ENCODE results near the gene DNASE1L3. TPM values are rescaled to one million over a fixed set of nuclear protein-coding genes. Genes with fewer than 3 reads are reported as not detected.

DNASE1L3 gene
- total RNA-seq, 1 donor from 2014 or later: 5.1 TPM

DNA sequence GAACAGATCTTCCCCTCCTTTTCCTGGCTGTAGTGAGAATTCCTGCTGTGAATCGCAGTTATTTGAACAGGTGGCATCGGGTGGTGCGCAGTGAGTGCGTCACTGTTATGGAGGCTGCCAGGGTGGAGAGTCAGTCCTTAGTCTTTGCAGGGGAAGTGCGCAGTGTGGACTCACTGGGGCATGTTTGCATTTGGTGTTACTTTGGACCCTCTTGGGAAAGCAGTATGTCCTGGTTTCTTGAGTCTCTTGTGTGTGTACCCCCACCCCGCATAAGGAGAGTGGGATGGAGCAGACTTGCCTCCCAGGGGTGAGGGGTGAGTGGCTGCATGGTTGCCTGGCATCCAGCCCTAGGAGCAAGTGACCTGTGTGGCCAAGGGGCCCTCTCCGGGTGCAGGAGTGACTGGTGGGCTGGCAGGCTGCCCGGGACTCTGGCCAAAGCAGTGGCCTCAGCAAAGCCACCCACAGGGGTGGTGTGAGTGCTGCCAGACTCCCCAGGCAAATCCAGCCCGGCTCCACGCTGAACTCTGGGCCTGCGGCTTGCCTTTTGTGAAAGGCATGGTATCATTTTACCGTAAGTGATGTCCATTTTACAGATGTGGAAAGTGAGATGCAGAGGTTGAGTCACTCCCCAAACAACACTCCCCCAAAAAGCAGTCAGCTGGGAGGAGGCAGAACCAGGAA lies 46.4 kb downstream of the DNASE1L3 start:
- no peak for DNase-seq (ENCODE audit: low spot score)

GRCh38 chr3:58163234-58163633 lies 47.5 kb downstream of the DNASE1L3 start:
- DNase-seq (ENCODE audit: low spot score): no peak

- DNase-seq (ENCODE audit: low spot score): no peak
These were observed 49.1 kb downstream of the DNASE1L3 start for GRCh38 chr3:58161435-58162398.

DNA sequence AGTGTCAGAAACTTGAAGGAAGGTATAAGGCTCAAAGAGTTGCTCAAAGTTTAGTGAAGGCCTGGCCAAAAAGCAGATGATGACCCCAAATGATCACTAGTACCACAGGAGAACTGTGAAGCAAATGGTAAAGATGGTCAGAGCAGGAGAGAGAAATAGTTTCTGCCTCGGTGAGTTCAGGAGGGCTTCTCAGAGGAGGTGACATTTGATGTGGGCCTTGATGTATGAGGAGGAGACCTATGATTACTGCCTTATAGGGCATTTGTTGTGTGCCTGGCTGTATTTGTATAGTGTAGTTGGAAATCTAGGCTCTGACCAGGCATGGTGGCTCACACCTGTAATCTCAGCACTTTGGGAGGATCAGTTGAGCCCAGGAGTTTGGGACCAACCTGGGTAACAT lies 50.4 kb downstream of the DNASE1L3 start:
- no peak for DNase-seq (ENCODE audit: low spot score)

DNA sequence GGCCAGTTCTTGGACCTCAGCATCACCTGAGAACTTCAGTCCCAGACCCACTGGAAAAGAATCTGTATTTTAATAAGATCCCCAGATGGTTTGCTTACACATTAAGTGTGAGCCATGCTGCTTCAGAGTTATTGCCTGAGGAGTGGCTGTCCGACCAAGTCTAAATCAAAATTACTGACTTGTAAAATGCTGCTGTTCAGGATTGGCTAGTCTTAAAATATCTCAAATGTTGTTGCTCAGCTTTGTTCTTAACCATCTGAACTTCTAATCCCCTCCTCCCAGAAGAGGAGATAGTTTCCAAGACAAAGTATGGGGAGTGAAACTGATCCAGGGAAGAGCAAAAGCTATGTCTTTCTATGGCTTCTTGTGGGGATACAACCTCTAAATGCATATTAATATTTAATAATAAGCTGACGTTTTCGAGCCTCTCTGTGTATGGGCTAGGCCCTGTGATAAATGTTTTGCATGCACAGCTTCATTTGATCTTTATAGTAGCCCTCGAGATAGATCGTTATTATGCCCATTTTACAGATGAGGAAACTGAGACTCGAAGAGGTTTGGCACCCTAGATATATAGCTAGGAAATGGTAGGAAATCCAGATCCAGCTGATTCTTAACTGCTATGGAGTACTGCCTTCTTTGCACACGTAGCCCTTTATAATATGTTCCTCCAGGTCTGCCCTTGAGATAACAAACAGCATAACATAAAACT lies 52.2 kb downstream of the DNASE1L3 start:
- DNase-seq (ENCODE audit: low spot score): no peak

GRCh38 chr3:58157700-58158099 lies 53.1 kb downstream of the DNASE1L3 start:
- no peak for DNase-seq (ENCODE audit: low spot score)

- no peak for DNase-seq (ENCODE audit: low spot score)
These were observed 54.9 kb downstream of the DNASE1L3 start for GRCh38 chr3:58155838-58156237.

GRCh38 chr3:58154626-58155449 lies 55.9 kb downstream of the DNASE1L3 start:
- DNase-seq (ENCODE audit: low spot score): no peak

DNA sequence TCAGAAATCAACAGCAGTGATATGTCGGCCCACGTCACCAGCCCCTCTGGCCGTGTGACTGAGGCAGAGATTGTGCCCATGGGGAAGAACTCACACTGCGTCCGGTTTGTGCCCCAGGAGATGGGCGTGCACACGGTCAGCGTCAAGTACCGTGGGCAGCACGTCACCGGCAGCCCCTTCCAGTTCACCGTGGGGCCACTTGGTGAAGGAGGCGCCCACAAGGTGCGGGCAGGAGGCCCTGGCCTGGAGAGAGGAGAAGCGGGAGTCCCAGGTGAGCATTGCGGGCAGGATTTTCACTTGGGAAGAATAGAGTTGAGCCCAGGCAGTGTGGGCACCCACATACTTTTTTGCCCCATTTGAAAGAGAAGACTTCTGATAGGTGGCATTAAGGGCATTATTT lies 57.4 kb downstream of the DNASE1L3 start:
- no peak for DNase-seq (ENCODE audit: low spot score)

DNA sequence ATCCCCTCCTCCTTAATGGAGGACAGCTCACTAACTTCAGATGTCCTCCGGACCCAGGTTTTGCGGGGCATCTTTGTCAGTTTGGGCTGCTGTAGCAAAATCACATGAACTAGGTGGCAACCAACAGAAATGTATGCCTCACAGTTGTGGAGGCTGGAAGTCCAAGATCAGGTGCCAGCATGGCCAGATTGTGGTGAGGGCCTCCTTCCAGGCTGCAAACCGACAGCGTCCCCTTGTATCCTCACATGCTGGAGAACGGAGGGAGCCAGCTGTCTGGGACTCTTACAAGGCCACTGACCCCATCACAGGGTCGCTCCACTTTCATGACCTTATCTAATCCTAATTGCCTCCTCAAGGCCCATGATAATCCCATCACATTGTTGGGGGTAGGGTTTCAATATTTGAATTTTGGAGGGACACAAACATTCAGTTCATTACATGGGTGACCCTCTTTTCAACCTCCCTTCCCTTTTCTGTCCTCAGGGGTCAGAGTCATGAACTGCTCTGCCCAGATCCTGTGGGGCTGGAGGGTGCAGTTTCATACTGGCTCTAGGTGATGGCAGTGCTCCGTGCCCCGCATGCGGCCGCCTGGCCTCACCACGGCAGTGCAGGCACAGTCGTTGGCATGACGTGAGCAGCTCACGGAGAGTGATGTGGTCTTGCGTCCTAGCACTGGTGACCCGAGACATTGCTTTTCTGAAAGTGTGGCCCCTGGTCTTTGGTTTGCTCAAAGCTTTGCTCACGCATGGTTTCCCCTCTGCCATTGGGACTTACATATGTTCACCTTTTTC lies 58.4 kb downstream of the DNASE1L3 start:
- no peak for DNase-seq (ENCODE audit: low spot score)

- DNase-seq (ENCODE audit: low spot score): no peak
These were observed 59.1 kb downstream of the DNASE1L3 start for GRCh38 chr3:58151637-58152036.

GRCh38 chr3:58150810-58151199 lies 60.0 kb downstream of the DNASE1L3 start:
- DNase-seq (ENCODE audit: low spot score): no peak

DNA sequence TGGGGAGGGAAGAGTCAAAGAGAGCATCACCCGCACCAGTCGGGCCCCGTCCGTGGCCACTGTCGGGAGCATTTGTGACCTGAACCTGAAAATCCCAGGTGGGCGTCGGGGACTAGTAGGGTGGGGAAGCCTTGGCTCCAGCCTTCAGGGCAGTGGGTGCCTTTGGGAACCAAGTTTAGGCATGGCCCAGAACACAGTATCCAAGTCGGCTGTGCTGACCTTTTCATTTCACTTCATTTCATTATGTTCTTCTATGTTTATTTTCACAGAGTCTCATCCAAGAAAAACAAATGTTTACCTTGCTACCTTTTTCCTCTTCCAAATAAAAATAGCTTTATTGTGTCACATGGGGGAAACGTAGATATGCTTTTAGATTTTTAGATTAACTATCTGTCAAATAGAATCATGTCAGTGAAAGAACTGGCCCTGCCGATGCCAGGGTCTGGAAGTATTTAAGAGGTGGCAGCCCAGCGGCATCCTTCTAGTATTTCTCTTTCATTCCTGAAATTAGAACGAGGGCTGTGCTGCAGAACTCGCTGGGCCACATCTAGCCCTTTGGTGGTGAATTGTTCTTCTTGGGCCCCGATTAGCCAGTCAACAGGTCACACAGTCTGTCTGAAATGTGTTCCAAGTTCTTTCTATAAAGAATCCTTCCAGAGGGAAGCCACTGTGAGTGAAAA lies 60.5 kb downstream of the DNASE1L3 start:
- no peak for DNase-seq (ENCODE audit: low spot score)

DNA sequence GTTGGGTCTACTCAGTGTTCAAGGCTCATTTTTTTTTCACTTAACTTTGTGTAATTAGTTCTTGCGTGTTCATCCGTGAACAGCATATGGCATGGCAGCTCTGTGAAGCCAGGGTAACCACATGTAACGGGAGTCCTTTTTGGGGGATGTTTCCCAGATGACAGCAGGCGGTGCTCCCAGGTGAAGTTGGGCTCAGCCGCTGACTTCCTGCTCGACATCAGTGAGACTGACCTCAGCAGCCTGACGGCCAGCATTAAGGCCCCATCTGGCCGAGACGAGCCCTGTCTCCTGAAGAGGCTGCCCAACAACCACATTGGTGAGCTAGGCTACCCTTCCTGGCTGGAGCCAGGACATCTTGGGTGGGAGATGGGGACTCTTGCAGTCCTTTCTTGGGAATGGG lies 62.7 kb downstream of the DNASE1L3 start:
- no peak for DNase-seq (ENCODE audit: low spot score)

GRCh38 chr3:58144478-58145325 lies 66.1 kb downstream of the DNASE1L3 start:
- DNase-seq (ENCODE audit: low spot score): no peak

DNA sequence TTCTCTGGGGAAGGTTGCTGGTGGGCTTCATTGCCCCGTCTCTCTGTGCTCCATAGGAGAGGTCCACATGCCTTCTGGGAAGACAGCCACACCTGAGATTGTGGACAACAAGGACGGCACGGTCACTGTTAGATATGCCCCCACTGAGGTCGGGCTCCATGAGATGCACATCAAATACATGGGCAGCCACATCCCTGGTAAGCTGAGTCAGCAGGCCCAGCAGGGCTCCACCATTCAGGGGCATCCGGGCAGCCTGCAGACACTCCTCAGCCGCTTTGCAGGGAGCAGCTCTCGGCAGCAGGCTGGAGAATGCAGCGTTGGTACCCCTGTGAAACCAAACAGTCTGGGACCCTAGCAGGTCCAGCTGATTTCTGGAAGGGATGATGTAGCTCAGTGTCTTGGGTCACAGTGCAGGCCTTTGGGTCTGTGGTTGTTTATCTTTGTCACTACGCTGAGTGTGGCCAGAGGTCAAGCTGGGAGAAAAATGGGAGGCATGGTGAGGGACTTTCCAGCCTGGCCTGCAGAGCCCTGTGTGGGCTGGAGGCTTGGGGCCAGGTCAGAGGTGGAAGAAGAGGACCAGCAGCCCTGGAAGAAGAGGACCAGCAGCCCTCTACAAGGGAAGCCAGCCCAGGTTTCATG lies 67.2 kb downstream of the DNASE1L3 start:
- DNase-seq (ENCODE audit: low spot score): no peak

Data from mesenteric fat pad (tissue), 1 donor.